ENCODE measurements around the gene TGFA.

Gene TGFA

DNA sequence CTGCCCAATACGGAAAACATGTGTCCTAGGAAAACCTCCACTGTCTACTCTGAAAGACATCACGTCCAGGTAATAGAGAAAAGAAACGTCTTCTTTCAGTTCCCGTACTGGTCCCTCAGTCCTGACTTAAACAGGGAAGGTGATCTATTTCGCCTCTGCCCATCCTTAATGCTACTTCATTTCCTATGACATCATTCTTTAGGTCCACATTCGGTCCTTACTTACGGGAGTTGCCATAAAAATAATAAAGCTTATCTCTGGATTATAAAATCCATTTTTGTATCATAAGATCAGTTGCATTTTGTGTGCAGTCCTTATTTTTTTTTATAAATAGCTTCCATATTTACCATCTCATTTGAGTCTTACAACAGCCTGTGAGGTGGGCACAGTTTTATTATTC, 3.7 kb downstream of the TGFA start:
- TF ChIP-seq, protein P1, sequence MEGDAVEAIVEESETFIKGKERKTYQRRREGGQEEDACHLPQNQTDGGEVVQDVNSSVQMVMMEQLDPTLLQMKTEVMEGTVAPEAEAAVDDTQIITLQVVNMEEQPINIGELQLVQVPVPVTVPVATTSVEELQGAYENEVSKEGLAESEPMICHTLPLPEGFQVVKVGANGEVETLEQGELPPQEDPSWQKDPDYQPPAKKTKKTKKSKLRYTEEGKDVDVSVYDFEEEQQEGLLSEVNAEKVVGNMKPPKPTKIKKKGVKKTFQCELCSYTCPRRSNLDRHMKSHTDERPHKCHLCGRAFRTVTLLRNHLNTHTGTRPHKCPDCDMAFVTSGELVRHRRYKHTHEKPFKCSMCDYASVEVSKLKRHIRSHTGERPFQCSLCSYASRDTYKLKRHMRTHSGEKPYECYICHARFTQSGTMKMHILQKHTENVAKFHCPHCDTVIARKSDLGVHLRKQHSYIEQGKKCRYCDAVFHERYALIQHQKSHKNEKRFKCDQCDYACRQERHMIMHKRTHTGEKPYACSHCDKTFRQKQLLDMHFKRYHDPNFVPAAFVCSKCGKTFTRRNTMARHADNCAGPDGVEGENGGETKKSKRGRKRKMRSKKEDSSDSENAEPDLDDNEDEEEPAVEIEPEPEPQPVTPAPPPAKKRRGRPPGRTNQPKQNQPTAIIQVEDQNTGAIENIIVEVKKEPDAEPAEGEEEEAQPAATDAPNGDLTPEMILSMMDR (IDR thresholded peaks at IDR 0.05; ENCODE audit: borderline replicate concordance, control extremely low read depth, extremely low read depth, insufficient read depth, missing control alignments): no peak
- in situ Hi-C loops (cut with MboI; ENCODE audit: low sequenced_read_pairs, unreplicated experiment): no loop called here
- DNase-seq (ENCODE audit: low spot score): no peak

DNA sequence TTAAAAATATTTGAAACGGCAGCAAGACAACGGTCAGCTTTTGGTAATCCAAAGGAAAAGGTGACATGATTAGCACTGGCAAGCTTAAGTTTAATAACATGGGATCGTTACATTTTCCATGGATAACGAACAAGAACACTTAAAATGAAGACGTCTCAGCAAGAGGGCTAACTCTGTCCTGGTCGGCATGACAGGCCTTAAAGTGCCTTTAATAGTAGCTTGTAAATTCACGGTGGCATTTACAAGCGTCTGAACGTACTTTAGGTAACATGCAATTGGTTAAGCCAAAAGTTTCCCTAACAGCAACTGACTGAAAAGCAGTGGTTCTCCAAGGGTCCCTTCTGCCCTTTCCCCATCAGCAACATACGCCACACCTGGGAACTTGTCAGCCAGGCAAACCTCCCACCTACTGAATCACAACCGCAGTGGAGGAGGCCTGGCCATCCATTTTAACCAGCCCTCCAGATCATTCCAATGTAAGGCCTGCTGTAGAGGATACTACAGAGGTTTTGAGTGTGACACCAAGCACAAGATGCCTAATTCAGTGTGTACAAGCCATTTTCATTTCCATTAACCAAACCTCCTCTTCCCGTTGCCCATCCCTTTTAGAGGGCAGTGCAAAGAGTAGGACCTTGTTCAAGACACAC, 4.4 kb downstream of the TGFA start:
- no peak for DNase-seq (ENCODE audit: low spot score)
- TF ChIP-seq, protein P1 (IDR thresholded peaks at IDR 0.05; ENCODE audit: borderline replicate concordance, control extremely low read depth, extremely low read depth, insufficient read depth, missing control alignments): no peak
- in situ Hi-C loops (cut with MboI; ENCODE audit: low sequenced_read_pairs, unreplicated experiment): no loop called here

DNA sequence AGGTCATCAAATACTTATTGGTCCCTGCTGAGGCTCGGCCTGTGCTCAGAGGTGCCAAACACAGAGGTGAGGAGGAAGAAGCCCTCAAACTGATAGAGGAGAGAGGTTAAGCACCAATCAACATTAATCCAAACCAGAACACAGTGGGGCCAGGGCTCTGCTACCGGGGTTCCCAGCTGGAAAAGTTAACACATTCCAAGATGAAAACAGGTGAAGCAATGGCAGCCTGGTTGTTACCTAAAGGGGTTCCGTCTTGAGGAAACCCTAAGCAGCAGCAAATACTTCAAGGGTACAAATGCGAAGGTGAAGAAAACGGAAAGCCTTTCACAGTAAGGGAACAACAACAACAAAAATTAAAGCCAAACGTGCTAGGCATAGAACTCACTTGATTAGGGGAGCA, 5.4 kb downstream of the TGFA start:
- in situ Hi-C loops (cut with MboI; ENCODE audit: low sequenced_read_pairs, unreplicated experiment): no loop called here
- DNase-seq (ENCODE audit: low spot score): no peak
- TF ChIP-seq, protein P1 (IDR thresholded peaks at IDR 0.05; ENCODE audit: borderline replicate concordance, control extremely low read depth, extremely low read depth, insufficient read depth, missing control alignments): no peak

DNA sequence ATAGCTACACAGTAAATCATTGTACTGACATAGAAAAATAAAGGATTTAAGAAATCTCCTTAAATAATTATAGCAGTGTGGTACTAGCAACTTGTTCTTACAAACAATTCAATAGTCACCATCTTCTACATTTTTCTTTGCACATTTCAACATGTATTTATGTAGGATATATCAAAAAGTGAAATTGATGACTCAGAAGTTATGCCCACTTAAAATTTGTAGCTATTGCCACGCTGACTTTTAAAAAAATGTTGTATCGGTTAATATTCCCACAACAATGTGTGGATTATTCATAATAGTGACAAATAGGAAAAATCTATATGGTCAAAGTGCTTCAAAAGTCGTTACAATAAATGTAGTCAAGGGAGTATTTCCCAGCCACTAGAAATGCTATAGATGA, 6.7 kb downstream of the TGFA start:
- TF ChIP-seq, protein P1 (IDR thresholded peaks at IDR 0.05; ENCODE audit: borderline replicate concordance, control extremely low read depth, extremely low read depth, insufficient read depth, missing control alignments): no peak
- no peak for DNase-seq (ENCODE audit: low spot score)
- in situ Hi-C loops (cut with MboI; ENCODE audit: low sequenced_read_pairs, unreplicated experiment): no loop called here

- in situ Hi-C loops (cut with MboI; ENCODE audit: low sequenced_read_pairs, unreplicated experiment): no loop called here
- no peak for DNase-seq (ENCODE audit: low spot score)
- TF ChIP-seq, protein P1 (IDR thresholded peaks at IDR 0.05; ENCODE audit: borderline replicate concordance, control extremely low read depth, extremely low read depth, insufficient read depth, missing control alignments): no peak
Observed at GRCh38 chr2:70546376-70546775, 7.2 kb downstream of the TGFA start.

- TF ChIP-seq, protein P1 (IDR thresholded peaks at IDR 0.05; ENCODE audit: borderline replicate concordance, control extremely low read depth, extremely low read depth, insufficient read depth, missing control alignments): no peak
- in situ Hi-C loops (cut with MboI; ENCODE audit: low sequenced_read_pairs, unreplicated experiment): no loop called here
- no peak for DNase-seq (ENCODE audit: low spot score)
Observed at GRCh38 chr2:70541481-70542020, 12.1 kb downstream of the TGFA start.
